K562 (cell line): ENCODE measurements around the gene UBE3B. TPM values are rescaled to one million over a fixed set of nuclear protein-coding genes. Genes with fewer than 3 reads are reported as not detected.

ENCODE experiments used
- ATAC-seq: fragments of 200-7000 bp; cut with Tn5 transposase; 3 replicates; pipeline ENCODE4 v1.9.1; 2020; ENCODE audit warnings: moderate library complexity
- BruUV-seq: library from RNA; stranded (reverse); fragments of 400-500 nt; replicated peaks from 2 replicates; lab custom pipeline; 2021; lab: Mats Ljungman, UMichigan
- CTCF ChIA-PET: fragments of 300-600 bp; formaldehyde crosslinking; extraction: SDS; loops from one replicate; lab custom pipeline; 2021; ENCODE audit warnings: low intra/inter-chr PET ratio; lab: Yijun Ruan, JAX
- POLR2A ChIA-PET: fragments of 300-600, 350-650 bp; sonication (Branson Sonifier 250); formaldehyde crosslinking; extraction: SDS; loops from one replicate; lab custom pipeline; 2021; ENCODE audit warnings: antibody characterized with exemption, inconsistent platforms; lab: Yijun Ruan, JAX
- DNase-seq, 4 experiments: peaks; one replicate each; pipeline versions ENCODE4 v3.0.0 to v3.0.0-alpha.2; 2011 to 2018; ENCODE audit warnings: low spot score in 3 of 4, mixed read lengths in 3 of 4; ENCODE audit errors: extremely low read depth in 1 of 4
- FAIRE-seq: peaks from 2 replicates; lab custom pipeline; 2011; peaks lifted over from hg19 to GRCh38; lab: Jason Lieb, UNC
- H2AFZ ChIP-seq: 2 replicates; pipeline ENCODE4 v1.6.0; 2011; ENCODE audit warnings: low read depth, low read length, control low read depth, inconsistent platforms
- H3K27ac ChIP-seq: fragments of 200-600 bp; 3 replicates; pipeline ENCODE4 v1.8.0; 2011; ENCODE audit warnings: low read depth, mild to moderate bottlenecking, control low read depth, inconsistent platforms, low read length, moderate library complexity, mixed read lengths; ENCODE audit errors: extremely low read depth
- H3K27me3 ChIP-seq, 2 experiments: fragments of 300-600 bp in 1 of 2; 2 replicates in 1 of 2; 3 replicates in 1 of 2; pipeline versions ENCODE4 v1.6.0 to v1.8.0; 2011; ENCODE audit warnings: inconsistent platforms in 2 of 2, low read length in 2 of 2, mild to moderate bottlenecking in 1 of 2, mixed read lengths in 1 of 2, moderate library complexity in 1 of 2; ENCODE audit not compliant: control insufficient read depth in 2 of 2, insufficient read depth in 2 of 2
- H3K36me3 ChIP-seq: fragments of 300-600 bp; 3 replicates; pipeline ENCODE4 v1.8.0; 2011; ENCODE audit warnings: mild to moderate bottlenecking, low read length, inconsistent platforms; ENCODE audit not compliant: control insufficient read depth, insufficient read depth
- H3K4me1 ChIP-seq, 2 experiments: fragments of 200-600 bp in 1 of 2; replicated peaks in 1 of 2; 2 replicates in 1 of 2; 3 replicates in 1 of 2; pipeline versions ENCODE4 v1.5.1 to v1.8.0; 2011; ENCODE audit warnings: inconsistent platforms in 2 of 2, low read length in 2 of 2, mild to moderate bottlenecking in 1 of 2, mixed read lengths in 1 of 2, moderate library complexity in 1 of 2; ENCODE audit not compliant: control insufficient read depth in 2 of 2, insufficient read depth in 2 of 2
- H3K4me2 ChIP-seq: 2 replicates; pipeline ENCODE4 v1.6.1; 2011; ENCODE audit warnings: low read length, control low read depth, inconsistent platforms, mixed read lengths; ENCODE audit not compliant: insufficient read depth
- H3K4me3 ChIP-seq: fragments of 200-600 bp; sonication (generic), shearing (Covaris generic); 2 replicates; pipeline ENCODE4 v1.5.1; 2016; ENCODE audit warnings: control low read depth, inconsistent platforms
- H3K79me2 ChIP-seq: fragments of 200-600 bp; 3 replicates; pipeline ENCODE4 v1.8.0; 2011; ENCODE audit warnings: low read length, inconsistent platforms; ENCODE audit not compliant: control insufficient read depth, insufficient read depth
- H3K9ac ChIP-seq, 2 experiments: 2 replicates each; pipeline versions ENCODE4 v1.6.0 to v1.6.1; 2011; ENCODE audit warnings: low read depth in 2 of 2, low read length in 2 of 2, control low read depth in 1 of 2, inconsistent platforms in 1 of 2, mild to moderate bottlenecking in 1 of 2, mixed read lengths in 1 of 2; ENCODE audit not compliant: insufficient read depth in 1 of 2
- H3K9me1 ChIP-seq: one replicate; pipeline ENCODE4 v1.6.0; 2011; ENCODE audit warnings: inconsistent platforms, mild to moderate bottlenecking, low read length, moderate library complexity; ENCODE audit not compliant: control insufficient read depth, insufficient read depth
- H3K9me3 ChIP-seq: replicated peaks from 2 replicates; pipeline ENCODE4 v1.5.1; 2011; ENCODE audit warnings: low read depth, low read length, inconsistent platforms; ENCODE audit not compliant: control insufficient read depth, insufficient read depth
- H4K20me1 ChIP-seq: replicated peaks from 2 replicates; pipeline ENCODE4 v1.6.1; 2011; ENCODE audit warnings: low read length, inconsistent platforms, mixed read lengths; ENCODE audit not compliant: control insufficient read depth, insufficient read depth
- CEBPG ChIP-seq, 3 experiments: fragments of 200-800 bp in 1 of 3; sonication (Bioruptor generic) in 1 of 3; sonication (generic) in 1 of 3; formaldehyde crosslinking in 1 of 3; IDR thresholded peaks in 2 of 3; conservative IDR thresholded peaks in 1 of 3; 2 replicates each; pipeline versions ENCODE4 v1.6.1 to v1.8.0; 2016 to 2022; ENCODE audit warnings: missing compliant biosample characterization in 2 of 3, missing genetic modification characterization in 2 of 3, mild to moderate bottlenecking in 1 of 3, missing genetic modification reagents in 1 of 3
- HDAC6 ChIP-seq: IDR thresholded peaks from 2 replicates; pipeline ENCODE4 v1.6.1; 2012; ENCODE audit warnings: low read depth, mild to moderate bottlenecking, control low read depth, inconsistent platforms, low read length, moderate library complexity
- HMGN3 ChIP-seq: IDR thresholded peaks from 2 replicates; pipeline ENCODE4 v1.6.1; 2011; ENCODE audit warnings: borderline replicate concordance, low read depth, mild to moderate bottlenecking, mixed read lengths, low read length; ENCODE audit not compliant: insufficient read length; ENCODE audit errors: extremely low read depth
- MEIS2 ChIP-seq: fragments of 450-650 bp; IDR thresholded peaks from 2 replicates; pipeline ENCODE4 v1.6.1; 2014; ENCODE audit warnings: mild to moderate bottlenecking; ENCODE audit not compliant: partially characterized antibody
- MXI1 ChIP-seq: IDR thresholded peaks from 2 replicates; pipeline ENCODE4 v1.6.1; 2011; ENCODE audit warnings: low read depth, mild to moderate bottlenecking, improper control_type of control experiment, low read length
- RBBP5 ChIP-seq: fragments of 200-600 bp; sonication (generic); IDR thresholded peaks from 2 replicates; pipeline ENCODE4 v1.6.1; 2012; ENCODE audit warnings: borderline replicate concordance, mild to moderate bottlenecking, low read length, control low read depth, inconsistent platforms; ENCODE audit not compliant: insufficient read depth, poor library complexity, severe bottlenecking
- U2AF1 ChIP-seq: fragments of 200-400 bp; formaldehyde crosslinking; optimal IDR thresholded peaks from 2 replicates; pipeline ENCODE3; 2017; ENCODE audit warnings: mild to moderate bottlenecking, low read depth, low read length, moderate library complexity
- ZNF316 ChIP-seq: fragments of 450-650 bp; IDR thresholded peaks from 2 replicates; pipeline ENCODE4 v1.6.1; 2016
- WGBS: fragments of 100-300 bp; shearing (Covaris generic); methylation state at CpG from one replicate; pipeline ENCODE4 v1.1.6; 2016; ENCODE audit warnings: low coverage, mixed read lengths; ENCODE audit not compliant: insufficient coverage; ENCODE audit errors: missing lambda C conversion rate; 5-methylcytosine and 5-hydroxymethylcytosine counted together
- in situ Hi-C: fragments of 300-500 bp; cut with MboI; formaldehyde crosslinking; loops from 4 replicates; pipeline ENCODE4 v1.15.0; 2018; ENCODE audit warnings: inconsistent platforms, mixed read lengths
- intact Hi-C: fragments of 100-400 bp; cut with micrococcal nuclease; formaldehyde crosslinking; loops from 2 replicates; pipeline ENCODE4 v1.14.2; 2022
- polyA plus RNA-seq, 8 experiments: library from polyadenylated mRNA; depleted of rRNA in 4 of 8; stranded (reverse) in 5 of 8; unstranded in 3 of 8; fragments of >200 nt; fragmentation: Nextera tagmentation in 2 of 8; fragmentation: Illumina TruSeq in 1 of 8; extraction: Ambion mirVana in 2 of 8; extraction: Trizol in 1 of 8; gene quantifications; 2 replicates each; pipeline versions ENCODE4 v1.2.1 to v1.2.3, GENCODE V29; 2011 to 2014; ENCODE audit warnings: inconsistent platforms in 1 of 8, missing spikeins in 1 of 8
- total RNA-seq, 7 experiments: library from RNA; depleted of rRNA in 6 of 7; stranded (reverse); fragments of >200 nt in 6 of 7; fragmentation: Illumina TruSeq in 2 of 7; extraction: Trizol in 2 of 7; gene quantifications; 2 replicates each; pipeline versions ENCODE4 v1.2.1 to v1.2.3, GENCODE V29; 2011 to 2021; ENCODE audit warnings: low replicate concordance in 1 of 7
- TF ChIP-seq, protein P1 (sequence below), 3 experiments: fragments of 200-800 bp in 1 of 3; sonication (Bioruptor generic) in 1 of 3; sonication (generic) in 1 of 3; formaldehyde crosslinking in 1 of 3; IDR thresholded peaks; 2 replicates each; pipeline versions ENCODE4 v1.6.1 to v1.8.0; 2016 to 2022; ENCODE audit warnings: mild to moderate bottlenecking in 2 of 3, missing compliant biosample characterization in 2 of 3, missing genetic modification characterization in 2 of 3, missing genetic modification reagents in 1 of 3
- TF ChIP-seq, protein P2 (sequence below): fragments of 250-450 bp; sonication (Bioruptor Pico); IDR thresholded peaks from 2 replicates; pipeline ENCODE4 v1.4.0; 2020; ENCODE audit warnings: borderline replicate concordance

UBE3B gene
- total and polyA plus RNA-seq, 9 of the 15 experiments (the other 6 are each of a cell fraction or from before 2014, with no cell fraction given): 7.6 to 23.6 (median 15.5) TPM

DNA sequence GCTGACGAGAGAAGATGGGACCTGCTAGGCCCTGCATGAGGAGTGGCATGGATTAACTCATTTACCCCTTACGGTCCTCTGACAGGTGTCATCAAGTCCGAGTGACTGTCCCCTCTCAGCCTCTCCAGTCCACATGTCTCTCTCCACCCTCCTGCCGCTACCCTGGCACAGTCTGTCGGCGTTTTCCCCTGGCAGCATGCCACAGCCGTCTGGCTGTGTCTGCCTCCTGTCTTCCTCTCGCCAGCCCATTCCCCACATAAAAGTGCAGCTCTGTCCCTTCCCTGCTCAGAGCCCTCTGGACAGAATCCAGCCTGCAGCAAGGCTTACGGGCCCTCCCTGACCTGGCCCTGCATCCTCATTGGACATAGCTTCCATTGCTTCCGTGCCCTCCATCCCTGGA is 45.6 kb downstream of the UBE3B start:
- TF ChIP-seq HMGN3: no peak
- ChIA-PET POLR2A (interaction anchor here (0.6 kb wide), 1 partner anchor 186 kb away, joined by 3 read pairs; no protein-coding TSS in a partner anchor), CTCF (no interaction called here)
- no peaks in the 10 kb centered on the region for H3K27me3 ChIP-seq
- no peaks in the 10 kb centered on the region for H3K79me2 ChIP-seq
- H3K9me1 ChIP-seq: peaks cover 2% of the 10 kb centered on the region
- peak overlapping the region in 1 of 2 experiments; percentile 22; a peak in 1 of 4 replicates for H3K9ac ChIP-seq
- no peaks in the 10 kb centered on the region for H3K4me1 ChIP-seq
- H3K9me3 ChIP-seq: no peaks in the 10 kb centered on the region
- no peaks in the 10 kb centered on the region for H4K20me1 ChIP-seq
- no peak overlapping the region for H3K4me2 ChIP-seq
- no peak for FAIRE-seq
- H3K36me3 ChIP-seq: peaks cover 40% of the 10 kb centered on the region
- no peak overlapping the region for H2AFZ ChIP-seq
- no TSS peak for BruUV-seq
- WGBS: 71% methylated on average over 10 of the region's 10 CpGs
- in situ Hi-C loops: no loop called here
- H3K4me3 ChIP-seq: no peak overlapping the region
- intact Hi-C loops: no loop called here
- no peak for ATAC-seq
- no peak for DNase-seq
- H3K27ac ChIP-seq: no peak overlapping the region

DNA sequence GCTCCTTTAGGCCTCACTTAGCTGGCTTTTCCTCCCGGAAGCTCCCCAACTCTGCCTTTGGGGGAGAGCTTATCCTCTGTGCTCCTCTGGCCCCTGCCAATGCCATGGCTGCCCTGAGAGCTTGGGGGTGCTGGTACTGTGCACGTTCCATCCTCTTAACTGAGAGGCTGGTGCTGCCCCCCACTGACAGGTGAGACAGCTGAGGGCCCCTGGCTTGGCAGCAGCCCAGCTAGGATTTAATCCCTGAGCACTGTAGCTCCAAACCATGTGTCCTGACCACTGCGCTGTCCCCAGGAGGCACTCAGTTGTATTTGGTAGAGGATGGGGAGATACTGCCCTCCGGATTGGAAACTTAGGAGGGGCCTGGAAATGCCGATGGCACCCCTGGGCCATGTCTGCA is 46.1 kb downstream of the UBE3B start:
- BruUV-seq: no TSS peak
- Histone ChIP-seq H3K4me1 (no peaks in the 10 kb centered on the region), H3K9me1 (peaks cover 2% of the 10 kb centered on the region), H3K27me3 (no peaks in the 10 kb centered on the region), H3K9me3 (no peaks in the 10 kb centered on the region), H3K27ac (no peak overlapping the region), H3K9ac (peak overlapping the region in 1 of 2 experiments; percentile 22; a peak in 1 of 4 replicates), H3K4me3 (no peak overlapping the region), H3K4me2 (no peak overlapping the region), H3K36me3 (peaks cover 36% of the 10 kb centered on the region), H2AFZ (no peak overlapping the region), H4K20me1 (no peaks in the 10 kb centered on the region), H3K79me2 (no peaks in the 10 kb centered on the region)
- no peak for ATAC-seq
- no peak for DNase-seq
- CTCF ChIA-PET: no interaction called here
- WGBS: 74% methylated on average over 5 of the region's 5 CpGs
- intact Hi-C loops (no loop called here), in situ Hi-C loops (no loop called here)
- FAIRE-seq: no peak
- POLR2A ChIA-PET: interaction anchor here (0.6 to 1.8 kb wide), 3 partner anchors 10 to 186 kb away, joined by 3 to 11 read pairs (median 3); no protein-coding TSS in a partner anchor
- no peak for TF ChIP-seq MXI1
- no peak for TF ChIP-seq HDAC6
- no peak for TF ChIP-seq CEBPG (CRISPR knock-in tag; IDR thresholded peaks at IDR 0.05)
- no peak for TF ChIP-seq CEBPG (tag; conservative IDR thresholded peaks at IDR 0.05 in 1 of 2, IDR thresholded peaks at IDR 0.05 in 1 of 2)
- no peak for TF ChIP-seq ZNF316
- TF ChIP-seq, protein P1, sequence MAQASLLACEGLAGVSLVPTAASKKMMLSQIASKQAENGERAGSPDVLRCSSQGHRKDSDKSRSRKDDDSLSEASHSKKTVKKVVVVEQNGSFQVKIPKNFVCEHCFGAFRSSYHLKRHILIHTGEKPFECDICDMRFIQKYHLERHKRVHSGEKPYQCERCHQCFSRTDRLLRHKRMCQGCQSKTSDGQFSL (CRISPR knock-in tag; IDR thresholded peaks at IDR 0.05): no peak
- TF ChIP-seq, protein P1 (tag; IDR thresholded peaks at IDR 0.05): no peak
- TF ChIP-seq, protein P2, sequence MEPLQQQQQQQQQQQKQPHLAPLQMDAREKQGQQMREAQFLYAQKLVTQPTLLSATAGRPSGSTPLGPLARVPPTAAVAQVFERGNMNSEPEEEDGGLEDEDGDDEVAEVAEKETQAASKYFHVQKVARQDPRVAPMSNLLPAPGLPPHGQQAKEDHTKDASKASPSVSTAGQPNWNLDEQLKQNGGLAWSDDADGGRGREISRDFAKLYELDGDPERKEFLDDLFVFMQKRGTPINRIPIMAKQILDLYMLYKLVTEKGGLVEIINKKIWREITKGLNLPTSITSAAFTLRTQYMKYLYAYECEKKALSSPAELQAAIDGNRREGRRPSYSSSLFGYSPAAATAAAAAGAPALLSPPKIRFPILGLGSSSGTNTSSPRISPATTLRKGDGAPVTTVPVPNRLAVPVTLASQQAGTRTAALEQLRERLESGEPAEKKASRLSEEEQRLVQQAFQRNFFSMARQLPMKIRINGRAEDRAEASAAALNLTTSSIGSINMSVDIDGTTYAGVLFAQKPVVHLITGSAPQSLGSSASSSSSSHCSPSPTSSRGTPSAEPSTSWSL (CRISPR knock-in tag): no peak
- TF ChIP-seq U2AF1: no peak
- no peak for TF ChIP-seq RBBP5
- TF ChIP-seq MEIS2: no peak
